HG02798 (cell line): ENCODE data around the gene ACP4.
A peak's percentile ranks its signal among the peaks of the same experiment; 100 is the strongest.
"Not testable (repeated sequence)": the region's sequence is repeated elsewhere in the genome, so short reads cannot be mapped to it uniquely, and the experiment has no call there.

Experiments
- ATAC-seq: cut with Tn5 transposase; IDR thresholded peaks from one replicate; pipeline ENCODE4 v1.9.1; 2021; ENCODE audit warnings: mild to moderate bottlenecking; ENCODE audit not compliant: unreplicated experiment, poor library complexity

Gene ACP4

DNA sequence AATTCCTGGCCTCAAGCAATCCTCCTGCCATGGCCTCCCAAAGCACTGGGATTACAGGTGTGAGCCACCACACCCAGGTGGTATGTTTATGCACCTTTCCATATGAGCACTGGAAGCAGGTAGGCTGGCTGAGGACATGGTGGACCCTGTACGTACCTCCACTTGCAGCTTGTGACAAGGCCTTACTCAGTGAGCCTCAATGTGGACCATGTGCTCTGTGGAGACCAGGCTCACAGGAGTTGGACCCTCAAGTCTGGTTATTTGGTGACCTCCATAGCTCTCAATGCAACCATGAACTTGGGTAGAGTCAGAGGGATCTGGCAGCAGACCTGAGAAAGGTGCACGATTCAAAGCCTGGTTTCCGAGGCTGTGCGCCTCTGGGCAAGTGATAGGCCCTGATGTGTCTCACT lies 5.5 kb downstream of the ACP4 start:
- ATAC-seq: no peak

GRCh38 chr19:50796128-50796633 lies 6.0 kb downstream of the ACP4 start:
- no peak for ATAC-seq

DNA sequence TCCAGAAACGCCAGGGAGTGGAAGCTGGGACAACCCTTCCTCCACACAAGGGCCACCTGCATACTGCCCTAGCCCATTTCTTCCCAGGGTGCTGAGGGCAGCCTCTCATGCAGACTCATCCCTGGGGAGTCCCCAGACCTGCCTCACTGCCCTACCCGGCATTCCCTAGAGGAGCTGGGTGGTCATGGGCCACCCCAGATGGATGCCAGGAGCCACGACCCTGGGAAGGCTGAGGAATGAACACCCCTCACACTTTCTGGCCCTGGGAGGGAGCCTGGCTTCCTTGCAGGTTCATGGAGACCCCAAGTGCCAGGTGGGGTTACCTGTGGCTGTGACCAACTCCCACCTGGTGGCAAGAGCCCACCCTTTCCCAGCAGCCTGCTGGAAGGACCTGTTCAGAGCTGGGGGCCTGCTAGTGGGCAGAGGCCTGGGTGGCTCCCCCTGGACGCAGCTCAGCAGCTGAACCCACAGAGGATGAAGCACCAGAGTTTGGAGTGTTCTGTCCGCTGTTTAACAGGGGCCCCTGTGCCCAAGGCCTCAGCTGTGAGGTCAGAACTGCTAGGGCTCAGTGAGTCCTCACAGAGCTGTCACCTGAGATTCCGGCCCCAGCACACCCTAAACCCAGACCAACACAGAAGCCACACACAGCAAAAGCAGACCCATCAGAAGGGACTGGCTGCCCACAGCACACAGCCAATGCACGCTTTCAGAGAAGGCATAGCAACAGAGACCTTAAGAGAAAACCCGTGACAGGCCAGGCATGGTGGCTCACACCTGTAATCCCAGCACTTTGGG lies 6.6 kb downstream of the ACP4 start:
- no peak for ATAC-seq

- no peak for ATAC-seq
Measured at GRCh38 chr19:50797429-50797780, 7.2 kb downstream of the ACP4 start.

GRCh38 chr19:50797781-50798658 lies 7.8 kb downstream of the ACP4 start:
- ATAC-seq: no peak

- no peak for ATAC-seq
Measured at GRCh38 chr19:50798659-50799546, 8.7 kb downstream of the ACP4 start.

DNA sequence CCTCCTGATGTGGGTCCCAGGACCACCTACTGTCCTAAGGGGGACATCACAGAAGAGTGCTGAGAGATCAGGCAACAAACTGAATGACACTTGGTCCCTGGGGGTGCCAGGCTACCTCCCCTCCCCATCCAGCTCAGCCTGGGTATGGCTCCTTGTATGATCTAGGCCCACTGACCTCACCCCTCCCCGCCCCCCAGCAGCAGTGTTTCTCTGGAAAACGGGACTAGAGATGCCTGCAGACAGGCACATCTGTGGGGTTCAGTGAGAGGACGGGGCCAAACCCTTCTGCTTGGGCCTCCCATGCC lies 9.3 kb downstream of the ACP4 start:
- no peak for ATAC-seq

DNA sequence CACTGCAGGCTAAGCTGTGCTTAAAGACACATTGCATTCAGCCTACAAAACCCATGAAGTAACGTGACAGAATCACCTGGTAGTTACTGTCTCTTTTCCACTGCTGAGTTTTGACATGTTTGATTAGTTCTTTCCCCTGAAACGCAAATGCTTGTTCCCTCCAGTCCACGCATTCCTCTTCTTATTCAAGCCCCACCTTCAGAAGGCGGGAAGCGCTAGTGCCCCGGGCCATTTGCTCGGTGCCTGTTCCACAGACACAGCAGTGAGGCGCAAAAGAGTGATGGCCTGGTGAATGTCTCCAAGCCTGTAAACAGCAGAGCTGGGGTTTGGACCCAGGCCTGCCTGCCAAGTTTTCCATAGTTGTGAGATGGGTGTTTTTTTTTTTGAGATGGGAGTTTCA lies 10.9 kb downstream of the ACP4 start:
- no peak for ATAC-seq

DNA sequence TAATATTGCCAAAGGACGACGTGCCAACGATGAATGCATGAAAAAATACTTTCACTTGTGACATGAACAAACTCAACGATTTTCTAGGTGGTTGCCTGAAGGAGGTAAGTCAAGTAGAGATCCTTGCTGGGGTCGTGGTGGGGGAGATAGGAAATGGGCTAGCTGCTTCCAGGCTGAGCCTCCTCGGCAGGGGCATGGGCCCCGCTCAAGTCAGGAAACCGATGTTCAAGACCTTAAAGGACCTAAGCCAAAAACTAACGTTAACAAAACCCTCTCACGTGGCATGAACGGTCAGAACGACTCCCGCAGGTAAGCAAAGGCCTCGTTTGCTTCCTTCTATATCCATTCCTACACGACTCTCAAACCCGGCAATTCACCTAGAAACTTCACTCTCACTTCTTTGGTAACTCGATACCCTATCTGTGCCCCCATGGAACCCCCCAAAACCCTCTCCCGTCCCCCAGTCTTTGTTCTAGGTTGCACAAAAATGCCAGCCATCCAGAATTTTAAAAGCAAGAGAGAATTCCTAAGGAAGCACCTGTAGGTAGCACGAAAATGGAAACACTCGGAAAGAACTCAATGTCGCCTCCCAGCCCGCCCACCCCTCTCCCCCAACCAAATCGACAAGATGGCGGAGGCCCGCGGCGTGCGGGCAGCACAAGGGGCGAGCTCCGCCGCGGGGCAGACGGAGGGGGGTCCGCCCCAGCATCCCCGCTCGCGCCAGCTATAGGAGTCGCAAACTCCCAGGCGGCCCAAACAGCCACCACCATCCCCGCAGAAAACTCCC lies 13.6 kb downstream of the ACP4 start:
- no peak for ATAC-seq

DNA sequence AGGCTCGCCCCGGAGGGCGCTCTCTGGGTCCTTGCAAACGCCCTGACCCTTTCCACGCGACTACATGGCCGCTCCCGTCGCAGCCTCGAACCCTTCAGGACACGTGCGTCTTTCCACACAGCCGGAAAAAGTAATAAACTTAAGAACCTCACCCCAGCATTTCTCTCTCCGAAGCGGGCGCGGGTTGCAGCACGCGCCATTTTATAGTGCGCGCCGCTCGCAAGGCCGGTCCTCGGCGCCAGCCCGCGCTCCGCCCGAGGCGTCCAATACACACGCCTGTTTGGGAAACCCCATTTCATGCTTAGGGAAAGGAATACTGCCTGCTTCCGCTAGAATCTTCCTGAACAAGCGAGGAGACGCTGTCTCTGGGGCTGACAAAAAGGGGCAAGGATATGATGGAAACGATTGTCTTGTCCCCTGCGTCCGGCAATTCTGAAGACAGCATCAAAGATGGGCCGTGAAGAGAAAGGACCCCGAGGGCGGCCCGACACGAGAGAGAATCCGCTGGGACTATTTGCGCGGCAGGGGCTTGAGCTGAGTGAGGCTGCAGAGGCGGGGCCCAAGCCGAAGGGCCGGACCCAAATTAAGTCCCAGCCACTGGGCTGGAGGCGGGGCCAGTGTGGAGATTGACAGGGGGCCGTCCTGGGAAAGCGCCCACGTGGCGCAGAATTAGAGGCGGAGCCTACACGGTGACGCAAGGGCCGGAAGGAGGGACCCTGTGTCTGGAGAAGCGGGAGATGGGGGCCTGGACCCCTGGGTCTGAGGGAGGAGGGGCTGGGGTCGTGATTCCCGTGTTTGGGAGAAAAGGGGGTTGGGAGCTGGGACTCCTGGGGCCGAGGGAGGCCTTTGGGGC lies 14.4 kb downstream of the ACP4 start:
- peak; percentile 92 for ATAC-seq

- ATAC-seq: no peak
Measured at GRCh38 chr19:50808856-50809255, 18.6 kb downstream of the ACP4 start.

DNA sequence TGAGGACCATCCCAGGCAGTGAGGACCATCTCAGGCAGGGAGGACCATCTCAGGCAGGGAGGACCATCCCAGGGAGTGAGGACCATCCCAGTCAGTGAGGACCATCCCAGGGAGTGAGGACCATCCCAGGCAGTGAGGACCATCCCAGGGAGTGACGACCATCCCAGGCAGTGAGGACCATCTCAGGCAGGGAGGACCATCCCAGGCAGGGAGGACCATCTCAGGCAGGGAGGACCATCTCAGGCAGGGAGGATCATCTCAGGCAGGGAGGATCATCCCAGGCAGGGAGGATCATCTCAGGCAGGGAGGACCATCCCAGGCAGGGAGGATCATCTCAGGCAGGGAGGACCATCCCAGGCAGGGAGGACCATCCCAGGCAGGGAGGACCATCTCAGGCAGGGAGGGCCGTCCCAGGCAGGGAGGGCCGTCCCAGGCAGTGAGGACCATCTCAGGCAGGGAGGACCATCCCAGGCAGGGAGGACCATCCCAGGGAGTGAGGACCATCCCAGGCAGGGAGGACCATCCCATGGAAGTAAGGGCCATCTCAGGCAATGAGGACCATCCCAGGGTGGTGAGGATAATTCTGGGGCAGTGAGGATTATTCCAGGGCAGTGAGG lies 21.5 kb downstream of the ACP4 start:
- not testable (repeated sequence) for ATAC-seq

GRCh38 chr19:50812474-50812873 lies 22.3 kb downstream of the ACP4 start:
- no peak for ATAC-seq

DNA sequence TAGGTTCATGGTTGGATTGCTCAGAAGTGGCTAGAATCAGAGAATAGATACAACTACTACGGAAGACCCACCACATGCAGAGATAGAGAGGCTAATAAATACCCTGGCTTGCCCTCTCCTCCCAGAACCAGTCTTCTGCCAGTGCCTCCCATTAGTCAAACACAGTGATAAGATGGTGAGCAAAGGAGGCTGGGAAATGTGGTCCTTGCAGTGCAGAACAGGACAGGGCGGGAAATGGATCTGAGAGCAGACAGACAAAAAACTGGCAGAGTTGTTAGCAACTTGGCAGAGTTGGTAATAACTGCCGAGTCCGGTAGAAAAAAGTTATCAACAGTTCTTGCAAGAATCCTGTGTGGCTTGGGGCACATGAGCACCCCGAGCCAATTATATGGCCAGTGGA lies 24.7 kb downstream of the ACP4 start:
- ATAC-seq: no peak

- ATAC-seq: no peak
Measured at GRCh38 chr19:50815439-50815838, 25.2 kb downstream of the ACP4 start.

DNA sequence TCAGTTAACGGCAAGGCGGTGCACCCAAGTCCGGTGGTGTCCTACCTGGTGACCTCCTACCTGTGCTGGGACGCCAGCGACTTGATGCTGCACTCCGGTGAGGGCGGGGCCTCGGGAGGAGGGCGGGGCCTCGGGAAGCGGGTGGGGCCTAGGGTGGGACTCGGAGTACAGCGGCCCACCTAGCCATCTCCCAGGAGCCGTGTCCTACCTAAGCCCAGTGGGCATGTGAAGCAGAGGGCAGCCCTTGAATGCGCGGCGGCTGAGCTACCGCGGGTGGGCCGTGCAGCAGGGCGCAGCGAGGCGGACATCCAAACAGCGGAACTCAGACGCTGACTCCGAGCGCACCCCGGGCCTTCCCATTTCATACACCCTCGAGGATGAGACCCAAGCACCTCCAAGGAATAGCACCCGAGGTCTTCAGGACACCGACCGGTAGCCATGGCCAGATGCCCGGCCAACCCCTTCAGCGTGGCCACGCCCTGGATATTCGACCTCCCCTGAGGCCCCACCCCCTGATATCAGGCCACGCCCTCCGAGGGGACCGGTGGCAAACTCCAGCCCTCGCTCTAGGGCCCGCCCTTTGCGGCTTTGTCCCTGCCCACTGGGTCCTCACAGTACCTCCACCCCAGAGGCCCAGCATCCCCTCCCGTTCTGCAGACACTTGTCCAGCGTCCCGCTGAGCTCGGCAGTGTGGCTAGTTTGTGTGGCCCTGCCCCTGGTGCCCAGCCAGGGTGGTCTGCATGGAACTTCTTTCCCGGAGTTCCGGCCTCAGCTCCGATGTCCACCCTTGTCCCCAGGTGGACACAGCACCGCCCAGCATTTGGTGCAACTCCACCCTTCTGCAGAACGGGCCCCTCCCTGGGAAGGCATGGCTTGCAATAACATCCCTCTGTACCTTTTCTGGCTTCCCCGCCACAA lies 28.0 kb downstream of the ACP4 start:
- ATAC-seq: peak; percentile 68

GRCh38 chr19:50818859-50819472 lies 28.8 kb downstream of the ACP4 start:
- ATAC-seq: no peak
